ENCODE data around the gene LEKR1. TPM values are rescaled to one million over a fixed set of nuclear protein-coding genes. Genes with fewer than 3 reads are reported as not detected.

The LEKR1 gene
- total and polyA plus RNA-seq, 3 experiments from 2014 or later, result 0.55 to 0.64 (median 0.56) TPM

DNA sequence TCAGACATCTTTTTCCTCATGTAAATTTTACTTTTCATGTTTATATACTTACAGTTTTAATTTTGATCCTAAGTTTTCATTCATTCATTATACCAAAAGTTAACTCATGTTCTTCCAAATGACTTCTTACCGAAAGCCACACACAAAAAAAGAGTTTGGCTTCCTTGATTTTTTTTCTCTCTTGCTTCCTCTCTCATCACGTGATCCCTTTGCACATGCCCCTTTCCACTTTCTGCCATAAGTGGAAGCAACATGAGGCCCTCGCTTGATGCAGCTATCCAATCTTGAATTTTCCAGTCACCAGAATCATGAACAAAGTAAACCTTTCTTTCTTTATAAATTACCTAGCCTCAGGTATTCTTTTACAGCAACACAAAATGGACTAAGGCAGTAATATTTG lies 93.7 kb downstream of the LEKR1 start:
- Mint-ChIP-seq H3K4me3 (no peak overlapping the region), H3K27ac (no peak overlapping the region), H3K36me3 (peaks cover 0 to 33% (median 2%) of the 10 kb centered on the region in 3 donors), H3K4me1 (no peaks in the 10 kb centered on the region), H3K9me3 (peaks cover 0 to 6% (median 2%) of the 10 kb centered on the region in 5 donors), H3K27me3 (peaks cover 1 to 4% of the 10 kb centered on the region in 2 donors)
- DNase-seq, result no peak
- POLR2A ChIA-PET, result no interaction called here
- Histone ChIP-seq H3K36me3 (ENCODE audit: insufficient read depth, low read length) (no peaks in the 10 kb centered on the region), H3K27ac (ENCODE audit: low read depth, low read length) (no peak overlapping the region), H3K4me3 (ENCODE audit: low read length) (no peak overlapping the region), H3K4me1 (ENCODE audit: insufficient read depth, low read length) (no peaks in the 10 kb centered on the region), H3K27me3 (ENCODE audit: insufficient read depth, low read length, poor library complexity, severe bottlenecking) (no peaks in the 10 kb centered on the region), H3K9me3 (ENCODE audit: low read length) (no peaks in the 10 kb centered on the region)
- CTCF ChIA-PET, result no interaction called here

GRCh38 chr3:156920399-156920798 lies 94.2 kb downstream of the LEKR1 start:
- H3K4me1 Mint-ChIP-seq, result no peaks in the 10 kb centered on the region
- DNase-seq, result no peak
- no peak overlapping the region for H3K4me3 Mint-ChIP-seq
- no peaks in the 10 kb centered on the region for H3K4me1 ChIP-seq (ENCODE audit: insufficient read depth, low read length)
- H3K4me3 ChIP-seq (ENCODE audit: low read length), result no peak overlapping the region
- H3K27ac ChIP-seq (ENCODE audit: low read depth, low read length), result no peak overlapping the region
- CTCF ChIA-PET, result no interaction called here
- H3K9me3 Mint-ChIP-seq, result peaks cover 0 to 5% (median 0%) of the 10 kb centered on the region in 5 donors
- no peaks in the 10 kb centered on the region for H3K36me3 ChIP-seq (ENCODE audit: insufficient read depth, low read length)
- H3K27ac Mint-ChIP-seq, result no peak overlapping the region
- POLR2A ChIA-PET, result no interaction called here
- H3K27me3 Mint-ChIP-seq, result peaks cover 0 to 1% of the 10 kb centered on the region in 2 donors
- H3K27me3 ChIP-seq (ENCODE audit: insufficient read depth, low read length, poor library complexity, severe bottlenecking), result no peaks in the 10 kb centered on the region
- no peaks in the 10 kb centered on the region for H3K9me3 ChIP-seq (ENCODE audit: low read length)
- H3K36me3 Mint-ChIP-seq, result peaks cover 0 to 32% (median 2%) of the 10 kb centered on the region in 3 donors

GRCh38 chr3:156923349-156923748 lies 97.2 kb downstream of the LEKR1 start:
- ChIA-PET POLR2A (no interaction called here), CTCF (no interaction called here)
- H3K9me3 Mint-ChIP-seq, result peaks cover 6 to 9% (median 8%) of the 10 kb centered on the region in 5 donors
- no peaks in the 10 kb centered on the region for H3K27me3 Mint-ChIP-seq
- H3K27ac Mint-ChIP-seq, result no peak overlapping the region
- Histone ChIP-seq H3K27ac (ENCODE audit: low read depth, low read length) (no peak overlapping the region), H3K9me3 (ENCODE audit: low read length) (no peaks in the 10 kb centered on the region), H3K4me3 (ENCODE audit: low read length) (no peak overlapping the region), H3K4me1 (ENCODE audit: insufficient read depth, low read length) (no peaks in the 10 kb centered on the region), H3K36me3 (ENCODE audit: insufficient read depth, low read length) (no peaks in the 10 kb centered on the region), H3K27me3 (ENCODE audit: insufficient read depth, low read length, poor library complexity, severe bottlenecking) (no peaks in the 10 kb centered on the region)
- peaks cover 0 to 38% (median 2%) of the 10 kb centered on the region in 3 donors for H3K36me3 Mint-ChIP-seq
- H3K4me3 Mint-ChIP-seq, result no peak overlapping the region
- H3K4me1 Mint-ChIP-seq, result no peaks in the 10 kb centered on the region
- DNase-seq, result no peak

DNA sequence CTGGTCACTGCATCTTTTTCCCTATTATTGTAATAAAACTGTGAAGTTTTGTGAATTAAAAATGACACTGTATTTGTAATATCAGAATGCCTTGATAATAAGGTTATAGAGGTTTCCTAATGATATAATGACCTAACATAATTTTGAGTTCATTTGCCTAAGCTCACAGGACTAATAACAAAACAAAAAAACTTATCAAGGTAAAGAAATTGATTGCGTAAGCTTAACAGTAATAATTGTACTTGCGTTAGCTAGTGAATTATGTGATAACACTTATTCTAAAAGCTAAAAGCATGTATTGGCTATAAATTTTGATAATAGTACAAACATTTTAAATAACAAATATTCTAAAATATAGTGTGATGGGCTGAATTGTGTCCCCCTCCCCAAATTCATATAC lies 112.6 kb downstream of the LEKR1 start:
- Histone ChIP-seq H3K27me3 (ENCODE audit: insufficient read depth, low read length, poor library complexity, severe bottlenecking) (no peaks in the 10 kb centered on the region), H3K27ac (ENCODE audit: low read depth, low read length) (no peak overlapping the region), H3K4me3 (ENCODE audit: low read length) (no peak overlapping the region), H3K9me3 (ENCODE audit: low read length) (no peaks in the 10 kb centered on the region), H3K4me1 (ENCODE audit: insufficient read depth, low read length) (no peaks in the 10 kb centered on the region), H3K36me3 (ENCODE audit: insufficient read depth, low read length) (no peaks in the 10 kb centered on the region)
- no peak for DNase-seq
- Mint-ChIP-seq H3K4me1 (peaks cover 0 to 2% (median 0%) of the 10 kb centered on the region in 3 donors), H3K9me3 (peaks cover 0 to 3% (median 0%) of the 10 kb centered on the region in 5 donors), H3K27ac (no peak overlapping the region), H3K4me3 (no peak overlapping the region), H3K36me3 (peaks cover 0 to 2% (median 0%) of the 10 kb centered on the region in 3 donors), H3K27me3 (peaks cover 7 to 8% of the 10 kb centered on the region in 2 donors)
- POLR2A ChIA-PET, result no interaction called here
- CTCF ChIA-PET, result no interaction called here

DNA sequence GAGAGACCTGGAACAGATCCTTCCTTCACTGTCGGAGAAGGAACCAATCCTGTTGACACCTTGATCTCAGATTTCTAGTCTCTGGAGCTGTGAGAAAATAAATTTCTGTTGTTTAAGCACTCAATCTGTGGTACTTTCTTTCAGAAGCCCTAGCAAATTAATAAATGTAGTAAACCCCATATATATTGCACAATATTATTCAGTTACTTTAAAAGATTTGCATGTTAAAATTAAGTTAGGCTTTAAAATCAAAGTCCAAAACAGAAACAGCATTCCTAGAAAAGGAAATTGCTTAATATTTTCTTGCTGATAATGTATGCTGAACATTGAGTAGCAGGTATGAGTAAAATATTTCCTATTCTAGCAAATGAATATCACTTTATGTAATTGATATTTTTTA lies 113.2 kb downstream of the LEKR1 start:
- no peaks in the 10 kb centered on the region for H3K27me3 ChIP-seq (ENCODE audit: insufficient read depth, low read length, poor library complexity, severe bottlenecking)
- peaks cover 0 to 2% (median 0%) of the 10 kb centered on the region in 3 donors for H3K36me3 Mint-ChIP-seq
- no peak overlapping the region for H3K27ac ChIP-seq (ENCODE audit: low read depth, low read length)
- H3K9me3 ChIP-seq (ENCODE audit: low read length), result no peaks in the 10 kb centered on the region
- H3K4me1 ChIP-seq (ENCODE audit: insufficient read depth, low read length), result no peaks in the 10 kb centered on the region
- ChIA-PET POLR2A (no interaction called here), CTCF (no interaction called here)
- H3K27me3 Mint-ChIP-seq, result peaks cover 7 to 8% of the 10 kb centered on the region in 2 donors
- no peak overlapping the region for H3K4me3 ChIP-seq (ENCODE audit: low read length)
- peaks cover 0 to 2% (median 0%) of the 10 kb centered on the region in 3 donors for H3K4me1 Mint-ChIP-seq
- H3K36me3 ChIP-seq (ENCODE audit: insufficient read depth, low read length), result no peaks in the 10 kb centered on the region
- H3K9me3 Mint-ChIP-seq, result no peaks in the 10 kb centered on the region
- no peak overlapping the region for H3K4me3 Mint-ChIP-seq
- no peak for DNase-seq
- no peak overlapping the region for H3K27ac Mint-ChIP-seq

GRCh38 chr3:156941311-156941710 lies 115.2 kb downstream of the LEKR1 start:
- H3K4me3 Mint-ChIP-seq, result no peak overlapping the region
- no peak for DNase-seq
- no peaks in the 10 kb centered on the region for H3K9me3 Mint-ChIP-seq
- peaks cover 0 to 2% (median 0%) of the 10 kb centered on the region in 3 donors for H3K36me3 Mint-ChIP-seq
- ChIA-PET CTCF (no interaction called here), POLR2A (no interaction called here)
- H3K27me3 ChIP-seq (ENCODE audit: insufficient read depth, low read length, poor library complexity, severe bottlenecking), result no peaks in the 10 kb centered on the region
- H3K9me3 ChIP-seq (ENCODE audit: low read length), result no peaks in the 10 kb centered on the region
- no peaks in the 10 kb centered on the region for H3K4me1 ChIP-seq (ENCODE audit: insufficient read depth, low read length)
- peaks cover 7 to 8% of the 10 kb centered on the region in 2 donors for H3K27me3 Mint-ChIP-seq
- H3K27ac Mint-ChIP-seq, result peak overlapping the region in 1 of 8 donors; percentile 28
- H3K4me3 ChIP-seq (ENCODE audit: low read length), result no peak overlapping the region
- H3K36me3 ChIP-seq (ENCODE audit: insufficient read depth, low read length), result no peaks in the 10 kb centered on the region
- peaks cover 0 to 2% (median 0%) of the 10 kb centered on the region in 3 donors for H3K4me1 Mint-ChIP-seq
- no peak overlapping the region for H3K27ac ChIP-seq (ENCODE audit: low read depth, low read length)

GRCh38 chr3:156948402-156949210 lies 122.5 kb downstream of the LEKR1 start:
- no peaks in the 10 kb centered on the region for H3K9me3 ChIP-seq (ENCODE audit: low read length)
- CTCF ChIA-PET, result no interaction called here

DNA sequence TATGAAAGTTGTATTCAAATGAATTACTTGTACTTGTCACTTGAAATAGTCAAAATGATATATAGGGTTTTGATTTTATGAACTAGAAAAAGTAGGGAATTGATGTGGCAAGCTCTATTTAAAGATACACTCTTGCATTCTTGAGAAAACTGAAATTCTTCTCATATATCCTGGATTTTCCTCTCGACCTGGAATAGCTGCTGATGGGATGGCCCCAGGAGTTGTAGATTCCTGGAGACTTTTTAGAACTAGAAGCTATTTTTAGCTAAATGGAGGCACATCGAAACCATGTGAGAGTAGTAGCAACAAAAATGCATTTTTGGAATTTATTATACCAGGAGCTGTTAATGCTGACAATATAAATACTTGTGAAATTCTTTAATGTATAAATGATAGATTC lies 125.9 kb downstream of the LEKR1 start:
- POLR2A ChIA-PET, result no interaction called here
- Mint-ChIP-seq H3K27ac (no peak overlapping the region), H3K4me1 (no peaks in the 10 kb centered on the region), H3K27me3 (peaks cover 16 to 27% of the 10 kb centered on the region in 2 donors), H3K9me3 (peaks cover 0 to 2% (median 0%) of the 10 kb centered on the region in 5 donors), H3K36me3 (peaks cover 0 to 12% (median 2%) of the 10 kb centered on the region in 3 donors), H3K4me3 (no peak overlapping the region)
- Histone ChIP-seq H3K4me3 (ENCODE audit: low read length) (no peak overlapping the region), H3K36me3 (ENCODE audit: insufficient read depth, low read length) (no peaks in the 10 kb centered on the region), H3K9me3 (ENCODE audit: low read length) (no peaks in the 10 kb centered on the region), H3K27me3 (ENCODE audit: insufficient read depth, low read length, poor library complexity, severe bottlenecking) (no peaks in the 10 kb centered on the region), H3K27ac (ENCODE audit: low read depth, low read length) (no peak overlapping the region), H3K4me1 (ENCODE audit: insufficient read depth, low read length) (no peaks in the 10 kb centered on the region)
- CTCF ChIA-PET, result no interaction called here
- no peak for DNase-seq

More at GRCh38 chr3:156948402-156949210, 122.5 kb downstream of the LEKR1 start:
- no peak overlapping the region for H3K27ac ChIP-seq (ENCODE audit: low read depth, low read length)
- no peaks in the 10 kb centered on the region for H3K4me1 Mint-ChIP-seq
- no peak overlapping the region for H3K4me3 Mint-ChIP-seq
- no peak overlapping the region for H3K4me3 ChIP-seq (ENCODE audit: low read length)
- H3K4me1 ChIP-seq (ENCODE audit: insufficient read depth, low read length), result no peaks in the 10 kb centered on the region
- no peaks in the 10 kb centered on the region for H3K27me3 ChIP-seq (ENCODE audit: insufficient read depth, low read length, poor library complexity, severe bottlenecking)
- peaks cover 5 to 11% of the 10 kb centered on the region in 2 donors for H3K27me3 Mint-ChIP-seq
- peaks cover 0 to 2% (median 0%) of the 10 kb centered on the region in 5 donors for H3K9me3 Mint-ChIP-seq
- no peaks in the 10 kb centered on the region for H3K36me3 ChIP-seq (ENCODE audit: insufficient read depth, low read length)
- H3K27ac Mint-ChIP-seq, result no peak overlapping the region
- H3K36me3 Mint-ChIP-seq, result peaks cover 0 to 5% (median 2%) of the 10 kb centered on the region in 3 donors
- POLR2A ChIA-PET, result no interaction called here
- DNase-seq, result no peak

All from CD8-positive, alpha-beta memory T cell (primary cell).